Hepatocyte (in vitro differentiated cells): Measurements from ENCODE around the gene LSM14A. TPM values are rescaled to one million over a fixed set of nuclear protein-coding genes. Genes with fewer than 3 reads are reported as not detected.

Source experiments
- DNase-seq: peaks from one replicate; pipeline ENCODE4 v3.0.0-alpha.2; 2016; ENCODE audit warnings: low spot score
- H2AFZ ChIP-seq: fragments of 200-600 bp; sonication (generic); 2 replicates; pipeline ENCODE4 v1.6.0; 2016; ENCODE audit warnings: antibody characterized with exemption, mild to moderate bottlenecking
- H3K27ac ChIP-seq: fragments of 200-600 bp; sonication (generic); 2 replicates; pipeline ENCODE4 v1.5.1; 2016; ENCODE audit warnings: mild to moderate bottlenecking
- H3K27me3 ChIP-seq: fragments of 200-600 bp; sonication (generic); 2 replicates; pipeline ENCODE4 v1.6.1; 2016
- H3K36me3 ChIP-seq: fragments of 200-600 bp; sonication (generic); replicated peaks from 2 replicates; pipeline ENCODE4 v1.5.1; 2016; ENCODE audit warnings: low read depth; ENCODE audit not compliant: insufficient read depth
- H3K4me1 ChIP-seq: fragments of 200-600 bp; sonication (generic); 2 replicates; pipeline ENCODE4 v1.5.1; 2016; ENCODE audit warnings: mild to moderate bottlenecking, moderate library complexity; ENCODE audit not compliant: insufficient read depth
- H3K4me2 ChIP-seq: fragments of 200-600 bp; sonication (generic); 2 replicates; pipeline ENCODE4 v1.6.0; 2016
- H3K4me3 ChIP-seq: fragments of 200-600 bp; sonication (generic); 2 replicates; pipeline ENCODE4 v1.5.1; 2016; ENCODE audit warnings: mild to moderate bottlenecking
- H3K79me2 ChIP-seq: fragments of 200-600 bp; sonication (generic); 2 replicates; pipeline ENCODE4 v1.6.0; 2017; ENCODE audit warnings: mild to moderate bottlenecking
- H3K9me2 ChIP-seq: fragments of 200-600 bp; sonication (generic); replicated peaks from 2 replicates; pipeline ENCODE4 v1.6.0; 2017; ENCODE audit warnings: mild to moderate bottlenecking; ENCODE audit not compliant: insufficient read depth
- H3K9me3 ChIP-seq: fragments of 200-600 bp; sonication (generic); 2 replicates; pipeline ENCODE4 v1.5.1; 2016; ENCODE audit warnings: low read depth, mild to moderate bottlenecking
- H4K20me1 ChIP-seq: fragments of 200-600 bp; sonication (generic); 2 replicates; pipeline ENCODE4 v1.6.0; 2016; ENCODE audit warnings: mild to moderate bottlenecking; ENCODE audit not compliant: insufficient read depth, poor library complexity, severe bottlenecking
- CTCF ChIP-seq: fragments of 200-600 bp; sonication (generic); IDR thresholded peaks from 2 replicates; pipeline ENCODE4 v1.5.1; 2016; ENCODE audit warnings: antibody characterized with exemption, mild to moderate bottlenecking; ENCODE audit not compliant: poor library complexity
- EZH2 ChIP-seq: fragments of 200-600 bp; sonication (generic); IDR thresholded peaks from 2 replicates; pipeline ENCODE4 v1.6.1; 2016; ENCODE audit warnings: antibody characterized with exemption, mild to moderate bottlenecking, borderline replicate concordance
- EZH2phosphoT487 ChIP-seq: fragments of 200-600 bp; sonication (generic); IDR thresholded peaks from one replicate; pipeline ENCODE4 v1.6.1; 2018; ENCODE audit warnings: antibody characterized with exemption, mild to moderate bottlenecking, low read depth, moderate library complexity; ENCODE audit not compliant: unreplicated experiment, severe bottlenecking
- WGBS: methylation state at CpG from one replicate; pipeline ENCODE4 v1.1.6; 2016; ENCODE audit warnings: low lambda C conversion rate; ENCODE audit errors: missing lambda C conversion rate; 5-methylcytosine and 5-hydroxymethylcytosine counted together
- polyA plus RNA-seq: library from polyadenylated mRNA; unstranded; fragments of >200 nt; fragmentation: Nextera tagmentation; extraction: Ambion mirVana; gene quantifications from 2 replicates; pipeline ENCODE4 v1.2.1, GENCODE V29; 2016
- total RNA-seq: library from RNA; depleted of rRNA; stranded (reverse); fragments of >200 nt; gene quantifications from 2 replicates; pipeline ENCODE4 v1.2.3, GENCODE V29; 2014

LSM14A gene
- total and polyA plus RNA-seq, 2 experiments from 2014 or later = 64.7 to 96.5 TPM

GRCh38 chr19:34148658-34149185, 23.6 kb upstream of the LSM14A start:
- H3K9me2 ChIP-seq = no peaks in the 10 kb centered on the region
- no peak overlapping the region for H3K4me2 ChIP-seq
- H3K79me2 ChIP-seq = no peaks in the 10 kb centered on the region
- H3K4me1 ChIP-seq = no peaks in the 10 kb centered on the region
- H4K20me1 ChIP-seq = no peaks in the 10 kb centered on the region
- no peaks in the 10 kb centered on the region for H3K9me3 ChIP-seq
- no peak overlapping the region for H2AFZ ChIP-seq
- no peaks in the 10 kb centered on the region for H3K36me3 ChIP-seq
- no peak overlapping the region for H3K4me3 ChIP-seq
- TF ChIP-seq EZH2phosphoT487 = no peak
- TF ChIP-seq CTCF = no peak
- no peak for TF ChIP-seq EZH2
- H3K27ac ChIP-seq = no peak overlapping the region
- H3K27me3 ChIP-seq = no peaks in the 10 kb centered on the region
- WGBS = 91% methylated on average over 9 of the region's 9 CpGs
- DNase-seq = no peak

DNA sequence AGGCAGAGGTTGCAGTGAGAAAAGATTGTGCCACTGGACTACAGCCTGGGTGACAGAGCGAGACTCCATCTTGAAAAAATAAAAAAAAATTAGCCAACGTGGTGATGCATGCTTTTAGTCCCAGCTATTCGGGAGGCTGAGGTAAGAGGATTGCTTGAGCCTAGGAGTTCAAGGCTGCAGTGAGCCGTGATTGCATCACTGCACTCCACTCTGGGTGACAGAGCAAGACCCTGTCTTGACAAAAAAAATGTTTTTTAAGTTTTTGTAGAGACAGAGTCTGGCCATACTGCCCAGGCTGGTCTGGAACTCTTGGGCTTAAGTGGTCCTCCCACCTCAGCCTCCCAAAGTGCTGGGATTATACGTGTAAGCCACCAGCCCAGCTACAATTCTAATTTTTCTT, 22.4 kb upstream of the LSM14A start:
- TF ChIP-seq EZH2phosphoT487 (no peak), CTCF (no peak), EZH2 (no peak)
- no peak overlapping the region for H2AFZ ChIP-seq
- H4K20me1 ChIP-seq = no peaks in the 10 kb centered on the region
- DNase-seq = no peak
- no peaks in the 10 kb centered on the region for H3K79me2 ChIP-seq
- H3K4me3 ChIP-seq = no peak overlapping the region
- WGBS = 95% methylated on average over 5 of the region's 5 CpGs
- no peaks in the 10 kb centered on the region for H3K27me3 ChIP-seq
- no peak overlapping the region for H3K27ac ChIP-seq
- H3K4me2 ChIP-seq = no peak overlapping the region
- no peaks in the 10 kb centered on the region for H3K9me3 ChIP-seq
- H3K4me1 ChIP-seq = no peaks in the 10 kb centered on the region
- H3K36me3 ChIP-seq = no peaks in the 10 kb centered on the region
- H3K9me2 ChIP-seq = no peaks in the 10 kb centered on the region

DNA sequence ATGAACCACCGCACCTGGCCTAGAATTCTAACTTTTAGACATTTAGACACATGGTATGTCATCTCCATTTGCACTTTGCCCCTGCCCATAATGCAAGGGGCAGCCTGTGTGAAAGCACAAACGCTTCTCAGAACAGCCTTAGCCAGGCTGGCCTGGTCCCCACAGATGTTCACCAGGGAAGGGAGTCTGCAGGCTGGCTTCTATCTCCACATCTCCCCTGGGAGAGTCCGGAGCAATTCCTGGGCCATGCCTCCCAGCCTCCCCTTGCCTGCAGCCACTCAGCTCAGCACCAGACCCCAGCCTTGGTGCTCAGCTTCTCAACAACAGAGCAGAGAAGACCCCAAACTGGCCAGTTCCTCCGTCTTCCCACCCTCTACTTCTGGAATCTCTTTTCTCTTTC, 21.7 kb upstream of the LSM14A start:
- no peak overlapping the region for H2AFZ ChIP-seq
- no peak overlapping the region for H3K4me3 ChIP-seq
- 93% methylated on average over 4 of the region's 4 CpGs for WGBS
- H3K9me2 ChIP-seq = no peaks in the 10 kb centered on the region
- H3K79me2 ChIP-seq = no peaks in the 10 kb centered on the region
- no peaks in the 10 kb centered on the region for H4K20me1 ChIP-seq
- no peaks in the 10 kb centered on the region for H3K4me1 ChIP-seq
- no peak overlapping the region for H3K27ac ChIP-seq
- no peak overlapping the region for H3K4me2 ChIP-seq
- H3K27me3 ChIP-seq = no peaks in the 10 kb centered on the region
- no peak for TF ChIP-seq EZH2phosphoT487
- no peak for TF ChIP-seq CTCF
- no peak for TF ChIP-seq EZH2
- H3K36me3 ChIP-seq = no peaks in the 10 kb centered on the region
- no peak for DNase-seq
- no peaks in the 10 kb centered on the region for H3K9me3 ChIP-seq

GRCh38 chr19:34151439-34151838, 20.9 kb upstream of the LSM14A start:
- no peaks in the 10 kb centered on the region for H3K4me1 ChIP-seq
- H3K36me3 ChIP-seq = no peaks in the 10 kb centered on the region
- no peak overlapping the region for H3K27ac ChIP-seq
- no peak for DNase-seq
- H4K20me1 ChIP-seq = no peaks in the 10 kb centered on the region
- no peaks in the 10 kb centered on the region for H3K79me2 ChIP-seq
- TF ChIP-seq CTCF (no peak), EZH2phosphoT487 (no peak), EZH2 (no peak)
- no peak overlapping the region for H2AFZ ChIP-seq
- no peaks in the 10 kb centered on the region for H3K27me3 ChIP-seq
- WGBS = 89% methylated on average over 5 of the region's 5 CpGs
- H3K9me3 ChIP-seq = no peaks in the 10 kb centered on the region
- H3K4me3 ChIP-seq = no peak overlapping the region
- H3K9me2 ChIP-seq = no peaks in the 10 kb centered on the region
- no peak overlapping the region for H3K4me2 ChIP-seq
